ENCODE results near the gene MIER2.
A peak's percentile ranks its signal among the peaks of the same experiment; 100 is the strongest.

The MIER2 gene

DNA sequence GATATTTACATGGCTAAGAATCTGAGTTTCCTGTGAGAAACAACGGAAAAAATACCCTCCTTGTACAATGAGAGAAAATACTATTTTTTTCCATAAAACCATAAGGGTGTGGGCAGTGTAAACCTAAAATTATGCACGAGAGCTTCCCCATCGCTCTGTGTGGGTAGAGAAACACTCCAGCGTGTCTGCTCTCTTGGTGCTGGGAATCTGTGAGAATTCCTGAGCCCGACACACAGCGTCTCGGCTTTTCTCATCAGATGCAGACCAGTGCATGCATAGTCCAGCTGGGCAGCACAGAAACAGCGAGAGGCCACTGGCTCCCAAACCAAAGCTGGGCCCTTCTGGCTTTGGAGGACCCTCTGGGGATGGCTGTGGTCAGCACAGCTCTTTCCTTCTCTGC is 65.4 kb downstream of the MIER2 start:
- H3K9me3 ChIP-seq: no peaks in the 10 kb centered on the region
- H3K4me1 ChIP-seq: no peaks in the 10 kb centered on the region
- no peak overlapping the region for H3K4me3 ChIP-seq
- TF ChIP-seq, protein P1, sequence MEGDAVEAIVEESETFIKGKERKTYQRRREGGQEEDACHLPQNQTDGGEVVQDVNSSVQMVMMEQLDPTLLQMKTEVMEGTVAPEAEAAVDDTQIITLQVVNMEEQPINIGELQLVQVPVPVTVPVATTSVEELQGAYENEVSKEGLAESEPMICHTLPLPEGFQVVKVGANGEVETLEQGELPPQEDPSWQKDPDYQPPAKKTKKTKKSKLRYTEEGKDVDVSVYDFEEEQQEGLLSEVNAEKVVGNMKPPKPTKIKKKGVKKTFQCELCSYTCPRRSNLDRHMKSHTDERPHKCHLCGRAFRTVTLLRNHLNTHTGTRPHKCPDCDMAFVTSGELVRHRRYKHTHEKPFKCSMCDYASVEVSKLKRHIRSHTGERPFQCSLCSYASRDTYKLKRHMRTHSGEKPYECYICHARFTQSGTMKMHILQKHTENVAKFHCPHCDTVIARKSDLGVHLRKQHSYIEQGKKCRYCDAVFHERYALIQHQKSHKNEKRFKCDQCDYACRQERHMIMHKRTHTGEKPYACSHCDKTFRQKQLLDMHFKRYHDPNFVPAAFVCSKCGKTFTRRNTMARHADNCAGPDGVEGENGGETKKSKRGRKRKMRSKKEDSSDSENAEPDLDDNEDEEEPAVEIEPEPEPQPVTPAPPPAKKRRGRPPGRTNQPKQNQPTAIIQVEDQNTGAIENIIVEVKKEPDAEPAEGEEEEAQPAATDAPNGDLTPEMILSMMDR (IDR thresholded peaks at IDR 0.05): no peak
- intact Hi-C loops (cut with DNase I; ENCODE audit: low total_unique reads): no loop called here
- DNase-seq: no peak
- H3K27ac ChIP-seq: no peak overlapping the region
- peaks cover 0 to 30% (median 0%) of the 10 kb centered on the region in 3 donors for H3K36me3 ChIP-seq
- H3K27me3 ChIP-seq: peaks cover 0 to 63% of the 10 kb centered on the region in 2 donors

DNA sequence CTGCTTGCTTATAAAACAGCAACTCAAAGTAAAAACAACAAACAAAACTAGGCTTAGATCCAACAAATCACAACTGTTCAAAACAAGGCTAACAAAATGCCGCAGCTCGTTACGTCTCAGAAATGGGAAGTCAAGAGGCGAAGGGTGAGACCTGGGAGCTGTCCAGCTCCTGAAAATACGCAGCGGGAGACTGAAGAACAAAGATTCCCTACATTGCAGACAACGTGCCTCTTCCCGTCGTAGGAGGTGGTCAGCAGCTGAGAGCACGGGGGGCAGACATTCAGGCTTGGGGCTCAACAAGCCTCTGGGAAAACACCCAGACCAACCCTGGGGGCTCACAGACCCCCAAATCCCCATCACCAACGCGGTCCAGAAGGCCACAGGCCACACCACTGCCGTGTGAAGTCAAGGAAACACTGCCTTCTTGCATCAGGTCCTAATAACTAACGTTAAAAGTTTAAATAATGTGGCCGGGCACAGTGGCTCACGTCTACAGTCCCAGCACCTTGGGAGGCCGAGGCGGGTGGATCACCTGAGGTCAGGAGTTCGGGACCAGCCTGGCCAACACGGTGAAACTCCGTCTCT is 66.9 kb downstream of the MIER2 start:
- no peaks in the 10 kb centered on the region for H3K4me1 ChIP-seq
- H3K36me3 ChIP-seq: peaks cover 0 to 30% (median 0%) of the 10 kb centered on the region in 3 donors
- H3K4me3 ChIP-seq: no peak overlapping the region
- H3K27me3 ChIP-seq: peaks cover 0 to 60% of the 10 kb centered on the region in 2 donors
- H3K27ac ChIP-seq: no peak overlapping the region
- TF ChIP-seq, protein P1 (IDR thresholded peaks at IDR 0.05): no peak
- peak in 1 of 2 donors; percentile 17 for DNase-seq
- no peaks in the 10 kb centered on the region for H3K9me3 ChIP-seq
- intact Hi-C loops (cut with DNase I; ENCODE audit: low total_unique reads): no loop called here

DNA sequence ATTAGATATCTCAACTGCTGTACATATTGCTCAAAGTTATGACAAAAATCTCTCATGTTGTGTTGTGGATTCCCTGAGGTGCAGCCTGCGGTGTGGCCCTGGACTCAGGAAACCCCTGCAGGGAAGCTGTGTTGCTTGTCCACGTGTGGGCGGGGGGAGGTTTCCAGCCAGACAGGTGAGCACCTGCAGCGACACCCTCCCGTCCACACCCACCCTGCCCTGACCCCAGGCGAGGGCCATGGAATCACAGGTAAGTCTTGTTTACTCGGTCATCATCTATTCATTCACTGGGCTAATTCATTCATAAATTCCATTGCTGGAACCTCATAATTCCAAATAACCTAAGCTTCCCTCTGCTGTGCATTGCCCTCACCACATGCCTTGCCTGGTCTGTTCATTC is 67.5 kb downstream of the MIER2 start:
- intact Hi-C loops (cut with DNase I; ENCODE audit: low total_unique reads): no loop called here
- peaks cover 0 to 30% (median 0%) of the 10 kb centered on the region in 3 donors for H3K36me3 ChIP-seq
- peak in 1 of 2 donors; percentile 33 for DNase-seq
- H3K9me3 ChIP-seq: no peaks in the 10 kb centered on the region
- H3K4me1 ChIP-seq: no peaks in the 10 kb centered on the region
- no peak overlapping the region for H3K4me3 ChIP-seq
- TF ChIP-seq, protein P1 (IDR thresholded peaks at IDR 0.05): no peak
- H3K27me3 ChIP-seq: peaks cover 0 to 56% of the 10 kb centered on the region in 2 donors
- no peak overlapping the region for H3K27ac ChIP-seq

DNA sequence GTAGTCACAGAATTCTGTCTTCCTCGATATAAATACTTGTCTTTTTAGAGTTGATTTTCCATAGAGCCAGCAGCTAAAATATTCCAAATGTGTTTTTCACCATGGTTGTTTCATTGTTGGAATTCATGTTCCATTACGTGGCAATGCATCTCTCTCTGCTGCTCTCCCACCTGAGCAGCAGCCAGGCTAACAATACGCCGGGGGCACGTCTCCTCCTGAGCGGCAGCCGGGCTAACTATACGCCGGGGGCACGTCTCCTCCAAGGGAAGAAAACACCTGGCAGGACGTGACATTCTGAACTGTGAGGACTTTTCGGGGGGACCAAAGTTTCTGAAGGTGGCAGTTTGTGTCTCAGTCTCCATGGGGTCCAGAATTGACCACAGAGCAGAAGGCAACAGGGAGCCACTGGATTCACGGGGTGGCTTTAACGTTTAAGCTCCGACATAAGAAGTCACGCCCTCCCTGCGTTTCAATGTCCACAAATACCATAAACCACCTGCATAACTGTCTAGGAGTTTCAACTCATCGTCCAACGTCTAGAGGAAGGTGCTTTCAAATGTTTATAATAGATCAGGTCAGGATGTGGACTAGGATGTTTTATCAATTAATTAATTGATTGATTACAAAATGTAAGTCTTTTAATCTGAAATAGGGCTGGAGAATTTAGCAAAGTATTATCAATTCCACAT is 68.5 kb downstream of the MIER2 start:
- Histone ChIP-seq H3K27me3 (peaks cover 0 to 50% of the 10 kb centered on the region in 2 donors), H3K27ac (no peak overlapping the region), H3K4me1 (no peaks in the 10 kb centered on the region), H3K9me3 (no peaks in the 10 kb centered on the region), H3K36me3 (peaks cover 0 to 20% (median 0%) of the 10 kb centered on the region in 3 donors), H3K4me3 (no peak overlapping the region)
- TF ChIP-seq, protein P1 (IDR thresholded peaks at IDR 0.05): no peak
- no peak for DNase-seq
- intact Hi-C loops (cut with DNase I; ENCODE audit: low total_unique reads): no loop called here

DNA sequence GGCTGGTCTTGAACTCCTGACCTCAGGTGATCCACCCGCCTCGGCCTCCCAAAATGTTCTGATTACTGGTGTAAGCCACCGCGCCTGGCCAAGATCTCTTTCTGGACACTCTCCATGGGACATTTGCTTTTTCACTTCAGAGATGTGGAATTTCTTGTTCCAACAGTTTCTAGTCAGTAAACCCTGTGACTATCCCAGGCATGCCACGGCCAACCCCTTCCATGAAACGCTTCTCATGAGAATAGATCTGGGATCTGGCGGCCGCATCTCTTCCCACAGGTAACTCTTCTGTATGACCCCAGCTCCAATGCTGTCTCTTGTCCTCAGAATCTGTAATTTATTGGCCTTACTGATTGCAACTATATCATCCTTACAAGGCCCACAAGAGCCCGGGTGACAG is 69.6 kb downstream of the MIER2 start:
- H3K27me3 ChIP-seq: peaks cover 0 to 38% of the 10 kb centered on the region in 2 donors
- TF ChIP-seq, protein P1 (IDR thresholded peaks at IDR 0.05): no peak
- intact Hi-C loops (cut with DNase I; ENCODE audit: low total_unique reads): no loop called here
- H3K27ac ChIP-seq: no peak overlapping the region
- no peak for DNase-seq
- H3K36me3 ChIP-seq: peaks cover 0 to 9% (median 0%) of the 10 kb centered on the region in 3 donors
- H3K9me3 ChIP-seq: no peaks in the 10 kb centered on the region
- no peak overlapping the region for H3K4me3 ChIP-seq
- H3K4me1 ChIP-seq: no peaks in the 10 kb centered on the region
